SK-N-MC (cell line): ENCODE measurements around the gene WDR7.

ENCODE experiments used
- EZH2 ChIP-seq: fragments of 200-600 bp; sonication (generic); IDR thresholded peaks from one replicate; pipeline ENCODE4 v1.6.1; 2017; ENCODE audit warnings: antibody characterized with exemption
- POLR2AphosphoS5 ChIP-seq: IDR thresholded peaks from 2 replicates; pipeline ENCODE4 v1.6.1; 2012; ENCODE audit warnings: mild to moderate bottlenecking, low read depth, low read length, borderline replicate concordance

GRCh38 chr18:56770873-56771272 lies 119.7 kb downstream of the WDR7 start:
- TF ChIP-seq EZH2 (no peak), POLR2AphosphoS5 (no peak)
